Fibroblast of lung (primary cell): Measurements from ENCODE around the gene GFER. TPM values are rescaled to one million over a fixed set of nuclear protein-coding genes. Genes with fewer than 3 reads are reported as not detected.
A peak's percentile ranks its signal among the peaks of the same experiment; 100 is the strongest.

ENCODE experiments used
- DNase-seq, 2 donors: peaks; one replicate each; pipeline versions ENCODE4 v3.0.0 to v3.0.0-alpha.2; 2010; ENCODE audit warnings: low read depth in 2 of 2
- H2AFZ ChIP-seq: 2 replicates; pipeline ENCODE4 v1.5.1; 2012; ENCODE audit warnings: low read length, control low read depth, inconsistent platforms
- H3K27ac ChIP-seq: 2 replicates; pipeline ENCODE4 v1.5.1; 2011; ENCODE audit warnings: low read length, control low read depth; ENCODE audit not compliant: insufficient read depth
- H3K27me3 ChIP-seq: 2 replicates; pipeline ENCODE4 v1.5.1; 2011; ENCODE audit warnings: mild to moderate bottlenecking, low read length; ENCODE audit not compliant: control insufficient read depth, insufficient read depth
- H3K36me3 ChIP-seq: 2 replicates; pipeline ENCODE4 v1.5.1; 2011; ENCODE audit warnings: low read length; ENCODE audit not compliant: control insufficient read depth, insufficient read depth
- H3K4me1 ChIP-seq: 2 replicates; pipeline ENCODE4 v1.5.1; 2011; ENCODE audit warnings: low read length; ENCODE audit not compliant: control insufficient read depth, insufficient read depth; ENCODE audit errors: extremely low read depth
- H3K4me2 ChIP-seq: 2 replicates; pipeline ENCODE4 v1.5.1; 2011; ENCODE audit warnings: low read length, control low read depth; ENCODE audit not compliant: insufficient read depth; ENCODE audit errors: extremely low read depth
- H3K4me3 ChIP-seq, 4 experiments: fragments of 200-600 bp in 1 of 4; sonication (generic) in 1 of 4; replicated peaks in 1 of 4; 2 replicates each; pipeline ENCODE4 v1.5.1; 2011 to 2016; ENCODE audit warnings: low read length in 4 of 4, low read depth in 3 of 4, mild to moderate bottlenecking in 3 of 4, control low read depth in 2 of 4, inconsistent platforms in 1 of 4, mixed read lengths in 1 of 4; ENCODE audit not compliant: insufficient read depth in 1 of 4; ENCODE audit errors: control extremely low read depth in 1 of 4
- H3K79me2 ChIP-seq: 2 replicates; pipeline ENCODE4 v1.5.1; 2012; ENCODE audit warnings: mild to moderate bottlenecking, low read length, inconsistent platforms; ENCODE audit not compliant: control insufficient read depth, insufficient read depth
- H3K9ac ChIP-seq: 2 replicates; pipeline ENCODE4 v1.5.1; 2011; ENCODE audit warnings: mild to moderate bottlenecking, low read length, control low read depth; ENCODE audit not compliant: insufficient read depth
- H3K9me3 ChIP-seq: 2 replicates; pipeline ENCODE4 v1.5.1; 2012; ENCODE audit warnings: low read depth, low read length; ENCODE audit not compliant: control insufficient read depth, insufficient read depth
- H4K20me1 ChIP-seq: 2 replicates; pipeline ENCODE4 v1.5.1; 2011; ENCODE audit warnings: low read length; ENCODE audit not compliant: control insufficient read depth, insufficient read depth; ENCODE audit errors: extremely low read depth
- CTCF ChIP-seq, 2 donors: IDR thresholded peaks in 1 of 2; conservative IDR thresholded peaks in 1 of 2; 1 replicate in 1 of 2; 2 replicates in 1 of 2; pipeline ENCODE4 v1.5.1; 2011 to 2012; ENCODE audit warnings: low read length in 2 of 2, control low read depth in 1 of 2, inconsistent platforms in 1 of 2, low read depth in 1 of 2, mild to moderate bottlenecking in 1 of 2
- EZH2 ChIP-seq: IDR thresholded peaks from 2 replicates; pipeline ENCODE4 v1.5.1; 2012; ENCODE audit warnings: low read length, control low read depth, mild to moderate bottlenecking; ENCODE audit errors: missing control alignments
- polyA plus RNA-seq, 2 donors: library from polyadenylated mRNA; depleted of rRNA in 1 of 2; stranded (reverse) in 1 of 2; unstranded in 1 of 2; fragments of >200 nt; gene quantifications; 2 replicates each; pipeline ENCODE4 v1.2.1, GENCODE V29; 2011 to 2012; ENCODE audit warnings: missing spikeins in 1 of 2
- total RNA-seq: library from RNA; depleted of rRNA; stranded (reverse); fragments of >200 nt; gene quantifications from 2 replicates; pipeline ENCODE4 v1.2.1, GENCODE V29; 2014

GFER gene
- total and polyA plus RNA-seq, 2 donors (not counting 1 experiment from before 2014, with no cell fraction given), result 7.5 to 13.2 TPM

GRCh38 chr16:2015117-2015946 lies 31.3 kb downstream of the GFER start:
- no peak overlapping the region for H2AFZ ChIP-seq
- H3K27ac ChIP-seq, result no peak overlapping the region
- H3K27me3 ChIP-seq, result peaks cover 5% of the 10 kb centered on the region

GRCh38 chr16:2015947-2016208 lies 31.9 kb downstream of the GFER start:
- Histone ChIP-seq H2AFZ (no peak overlapping the region), H3K4me3 (no peak overlapping the region), H3K9ac (no peak overlapping the region), H3K4me1 (peaks cover 3% of the 10 kb centered on the region), H3K27me3 (peaks cover 8% of the 10 kb centered on the region), H3K27ac (no peak overlapping the region), H3K4me2 (no peak overlapping the region), H3K9me3 (no peaks in the 10 kb centered on the region), H3K79me2 (no peaks in the 10 kb centered on the region), H3K36me3 (no peaks in the 10 kb centered on the region), H4K20me1 (no peaks in the 10 kb centered on the region)
- no peak for DNase-seq
- no peak for TF ChIP-seq CTCF (conservative IDR thresholded peaks at IDR 0.05 in 1 of 2, IDR thresholded peaks at IDR 0.05 in 1 of 2; ENCODE audit: low read depth in 1 of 2, low read length in 2 of 2)

More at GRCh38 chr16:2015117-2015946, 31.3 kb downstream of the GFER start:
- Histone ChIP-seq H3K9me3 (no peaks in the 10 kb centered on the region), H3K4me2 (no peak overlapping the region), H3K36me3 (no peaks in the 10 kb centered on the region), H3K9ac (no peak overlapping the region), H3K4me1 (peaks cover 6% of the 10 kb centered on the region), H3K79me2 (no peaks in the 10 kb centered on the region), H3K4me3 (no peak overlapping the region), H4K20me1 (no peaks in the 10 kb centered on the region)
- TF ChIP-seq CTCF (conservative IDR thresholded peaks at IDR 0.05 in 1 of 2, IDR thresholded peaks at IDR 0.05 in 1 of 2; ENCODE audit: low read depth in 1 of 2, low read length in 2 of 2), result no peak
- no peak for TF ChIP-seq EZH2
- peak in 1 of 2 donors; percentile 93 for DNase-seq

GRCh38 chr16:2016407-2016922 lies 32.5 kb downstream of the GFER start:
- Histone ChIP-seq H3K4me1 (peaks cover 3% of the 10 kb centered on the region), H3K9me3 (no peaks in the 10 kb centered on the region), H4K20me1 (no peaks in the 10 kb centered on the region), H3K79me2 (no peaks in the 10 kb centered on the region), H3K27ac (no peak overlapping the region), H3K4me2 (no peak overlapping the region), H2AFZ (no peak overlapping the region), H3K36me3 (no peaks in the 10 kb centered on the region), H3K27me3 (peaks cover 8% of the 10 kb centered on the region), H3K9ac (no peak overlapping the region), H3K4me3 (no peak overlapping the region)
- DNase-seq, result no peak
- TF ChIP-seq CTCF (conservative IDR thresholded peaks at IDR 0.05 in 1 of 2, IDR thresholded peaks at IDR 0.05 in 1 of 2; ENCODE audit: low read depth in 1 of 2, low read length in 2 of 2) (peak; percentile 39 to 43), EZH2 (no peak)
